IMR-90 (cell line): ENCODE measurements around the gene PPP3CA. TPM values are rescaled to one million over a fixed set of nuclear protein-coding genes. Genes with fewer than 3 reads are reported as not detected.

Experiments
- ATAC-seq: fragments of 200-7000 bp; cut with Tn5 transposase; 2 replicates; pipeline ENCODE4 v1.9.1; 2020; ENCODE audit warnings: low read depth, mild to moderate bottlenecking, moderate library complexity
- BruUV-seq: library from RNA; stranded (reverse); fragments of 400-500 nt; replicated peaks from 2 replicates; lab custom pipeline; 2021; lab: Mats Ljungman, UMichigan
- CTCF ChIA-PET: fragments of 300-600 bp; formaldehyde crosslinking; extraction: SDS; loops from one replicate; lab custom pipeline; 2021; ENCODE audit warnings: antibody characterized with exemption; lab: Yijun Ruan, JAX
- POLR2A ChIA-PET: fragments of 300-600 bp; sonication (Branson Sonifier 250); formaldehyde crosslinking; loops from one replicate; lab custom pipeline; 2022; ENCODE audit warnings: antibody characterized with exemption; ENCODE audit not compliant: unreplicated experiment; lab: Charles Lee
- DNase-seq: peaks from one replicate; pipeline ENCODE4 v3.0.0; 2013
- H2AFZ ChIP-seq: replicated peaks from 2 replicates; pipeline ENCODE3; 2013; ENCODE audit warnings: low read length, mild to moderate bottlenecking; ENCODE audit not compliant: poor library complexity
- H2AK5ac ChIP-seq: 2 replicates; pipeline ENCODE4 v1.6.1; 2013; ENCODE audit warnings: low read depth, low read length, inconsistent platforms
- H2AK9ac ChIP-seq: replicated peaks from 2 replicates; pipeline ENCODE3; 2013; ENCODE audit warnings: mild to moderate bottlenecking, low read depth, low read length, moderate library complexity; ENCODE audit not compliant: poor library complexity
- H2BK120ac ChIP-seq: 2 replicates; pipeline ENCODE4 v1.6.1; 2013; ENCODE audit warnings: low read depth, low read length, inconsistent platforms
- H2BK15ac ChIP-seq: 3 replicates; pipeline ENCODE4 v1.6.1; 2013; ENCODE audit warnings: low read depth, low read length, inconsistent platforms
- H2BK20ac ChIP-seq: 2 replicates; pipeline ENCODE4 v1.6.1; 2013; ENCODE audit warnings: low read depth, mild to moderate bottlenecking, inconsistent platforms, low read length, moderate library complexity
- H2BK5ac ChIP-seq: 2 replicates; pipeline ENCODE4 v1.6.1; 2013; ENCODE audit warnings: mild to moderate bottlenecking, low read depth, low read length, inconsistent platforms; ENCODE audit not compliant: poor library complexity, severe bottlenecking
- H3K14ac ChIP-seq: replicated peaks from 2 replicates; pipeline ENCODE4 v1.6.1; 2013; ENCODE audit warnings: low read depth, low read length, inconsistent platforms
- H3K18ac ChIP-seq: 2 replicates; pipeline ENCODE4 v1.6.1; 2013; ENCODE audit warnings: low read depth, low read length, control low read depth
- H3K23ac ChIP-seq: 2 replicates; pipeline ENCODE4 v1.6.1; 2013; ENCODE audit warnings: low read depth, low read length, inconsistent platforms
- H3K27ac ChIP-seq: 2 replicates; pipeline ENCODE4 v1.5.1; 2013; ENCODE audit warnings: mild to moderate bottlenecking, control low read depth, low read length; ENCODE audit not compliant: insufficient read depth
- H3K27me3 ChIP-seq: 2 replicates; pipeline ENCODE4 v1.6.1; 2013; ENCODE audit warnings: low read length; ENCODE audit not compliant: control insufficient read depth, insufficient read depth
- H3K36me3 ChIP-seq: 2 replicates; pipeline ENCODE4 v1.6.1; 2013; ENCODE audit warnings: low read length, mixed read lengths; ENCODE audit not compliant: control insufficient read depth, insufficient read depth
- H3K4ac ChIP-seq: 2 replicates; pipeline ENCODE4 v1.6.1; 2013; ENCODE audit warnings: low read depth, low read length, inconsistent platforms
- H3K4me1 ChIP-seq: 2 replicates; pipeline ENCODE4 v1.6.1; 2013; ENCODE audit warnings: low read length, mixed read lengths; ENCODE audit not compliant: control insufficient read depth, insufficient read depth
- H3K4me2 ChIP-seq: 2 replicates; pipeline ENCODE4 v1.6.1; 2013; ENCODE audit warnings: low read depth, mild to moderate bottlenecking, control low read depth, low read length, moderate library complexity
- H3K4me3 ChIP-seq: 2 replicates; pipeline ENCODE4 v1.5.1; 2013; ENCODE audit warnings: low read depth, mild to moderate bottlenecking, control low read depth, low read length, moderate library complexity; ENCODE audit not compliant: insufficient read depth
- H3K56ac ChIP-seq: 2 replicates; pipeline ENCODE4 v1.6.1; 2013; ENCODE audit warnings: low read length, inconsistent platforms; ENCODE audit not compliant: insufficient read depth; ENCODE audit errors: extremely low read depth
- H3K79me1 ChIP-seq, 2 experiments: 2 replicates each; pipeline ENCODE4 v1.6.1; 2013; ENCODE audit warnings: low read length in 2 of 2, inconsistent platforms in 1 of 2, low read depth in 1 of 2
- H3K9ac ChIP-seq: 2 replicates; pipeline ENCODE4 v1.6.1; 2013; ENCODE audit warnings: low read depth, low read length, control low read depth
- H3K9me1 ChIP-seq: 2 replicates; pipeline ENCODE4 v1.6.1; 2013; ENCODE audit warnings: low read length, inconsistent platforms; ENCODE audit not compliant: insufficient read depth
- H3K9me3 ChIP-seq: 2 replicates; pipeline ENCODE4 v1.6.1; 2013; ENCODE audit warnings: low read length; ENCODE audit not compliant: control insufficient read depth, insufficient read depth
- H4K20me1 ChIP-seq: 2 replicates; pipeline ENCODE4 v1.6.1; 2013; ENCODE audit warnings: low read length, inconsistent platforms; ENCODE audit not compliant: insufficient read depth
- H4K5ac ChIP-seq: 2 replicates; pipeline ENCODE4 v1.6.1; 2013; ENCODE audit warnings: mild to moderate bottlenecking, low read depth, low read length, control low read depth
- H4K8ac ChIP-seq, 2 experiments: 2 replicates each; pipeline ENCODE4 v1.6.1; 2013; ENCODE audit warnings: low read depth in 2 of 2, low read length in 2 of 2, control low read depth in 1 of 2, inconsistent platforms in 1 of 2
- H4K91ac ChIP-seq: 2 replicates; pipeline ENCODE4 v1.6.1; 2013; ENCODE audit warnings: low read depth, low read length, inconsistent platforms; ENCODE audit not compliant: insufficient read depth
- BHLHE40 ChIP-seq: fragments of 150-350 bp; IDR thresholded peaks from 2 replicates; pipeline ENCODE4 v1.6.1; 2016; ENCODE audit warnings: mild to moderate bottlenecking, low read depth, low read length
- CEBPB ChIP-seq: IDR thresholded peaks from 2 replicates; pipeline ENCODE4 v1.6.1; 2012; ENCODE audit warnings: low read depth, low read length, improper control_type of control experiment
- CTCF ChIP-seq: conservative IDR thresholded peaks from 2 replicates; pipeline ENCODE4 v1.5.1; 2012; ENCODE audit warnings: mild to moderate bottlenecking, low read depth, low read length, improper control_type of control experiment
- FOS ChIP-seq: fragments of 150-350 bp; IDR thresholded peaks from 2 replicates; pipeline ENCODE4 v1.6.1; 2016; ENCODE audit warnings: low read depth, low read length
- MAFK ChIP-seq: IDR thresholded peaks from 2 replicates; pipeline ENCODE4 v1.6.1; 2012; ENCODE audit warnings: low read depth, low read length, improper control_type of control experiment
- MAZ ChIP-seq: IDR thresholded peaks from 2 replicates; pipeline ENCODE4 v1.6.1; 2012; ENCODE audit warnings: low read depth, mild to moderate bottlenecking, low read length, improper control_type of control experiment, moderate library complexity, borderline replicate concordance
- MXI1 ChIP-seq: IDR thresholded peaks from 2 replicates; pipeline ENCODE4 v1.6.1; 2012; ENCODE audit warnings: low read depth, mild to moderate bottlenecking, low read length, moderate library complexity, borderline replicate concordance
- POLR2A ChIP-seq: IDR thresholded peaks from 2 replicates; pipeline ENCODE4 v1.6.1; 2012; ENCODE audit warnings: mild to moderate bottlenecking, low read depth, low read length
- RCOR1 ChIP-seq: IDR thresholded peaks from 2 replicates; pipeline ENCODE4 v1.6.1; 2012; ENCODE audit warnings: mild to moderate bottlenecking, low read length, improper control_type of control experiment; ENCODE audit not compliant: insufficient replicate concordance
- RFX5 ChIP-seq: IDR thresholded peaks from 2 replicates; pipeline ENCODE4 v1.8.0; 2012; ENCODE audit warnings: low read depth, mild to moderate bottlenecking, low read length, moderate library complexity
- USF2 ChIP-seq: fragments of 150-350 bp; IDR thresholded peaks from 2 replicates; pipeline ENCODE4 v1.6.1; 2017; ENCODE audit warnings: mild to moderate bottlenecking, antibody characterized with exemption, low read length, low read depth
- WGBS, 2 experiments: methylation state at CpG; one replicate each; pipeline versions ENCODE4 v1.1.5 to v1.1.7; 2013; ENCODE audit warnings: missing lambda C conversion rate in 2 of 2; ENCODE audit not compliant: insufficient read length in 1 of 2; ENCODE audit errors: extremely low coverage in 2 of 2; 5-methylcytosine and 5-hydroxymethylcytosine counted together
- dilution Hi-C: fragments of 300-500 bp; cut with HindIII; formaldehyde crosslinking; loops from one replicate; pipeline ENCODE4 v1.14.3; 2018; ENCODE audit warnings: low sequenced_read_pairs; ENCODE audit not compliant: unreplicated experiment
- in situ Hi-C: fragments of 300-500 bp; cut with MboI; formaldehyde crosslinking; loops from 3 replicates; pipeline ENCODE4 v1.14.3; 2019; ENCODE audit warnings: low sequenced_read_pairs, inconsistent platforms, mixed read lengths
- intact Hi-C: fragments of 100-400 bp; cut with micrococcal nuclease; formaldehyde crosslinking; loops from 2 replicates; pipeline ENCODE4 v1.10.0; 2022
- polyA plus RNA-seq, 3 experiments: library from polyadenylated mRNA; depleted of rRNA; stranded (reverse); fragments of >200 nt; gene quantifications; 2 replicates each; pipeline ENCODE4 v1.2.3, GENCODE V29; 2012; ENCODE audit warnings: low replicate concordance in 1 of 3
- total RNA-seq: library from RNA; depleted of rRNA; stranded (reverse); fragments of >200 nt; gene quantifications from 2 replicates; pipeline ENCODE4 v1.2.3, GENCODE V29; 2012

PPP3CA gene
- total and polyA plus RNA-seq, 2 of the 4 experiments (the other 2 are of a cell fraction) = 14.5 to 48.6 TPM

- Histone ChIP-seq H3K56ac (no peak overlapping the region), H3K23ac (no peak overlapping the region), H3K79me1 (peaks cover 3 to 4% of the 10 kb centered on the region in 2 experiments; a peak in 2 of 4 replicates), H3K27ac (no peak overlapping the region), H2BK5ac (no peak overlapping the region), H2BK120ac (no peak overlapping the region), H2AK5ac (no peak overlapping the region), H2AFZ (no peak overlapping the region), H4K20me1 (no peaks in the 10 kb centered on the region; the same call in 1 of the 2 replicates), H2BK15ac (no peak overlapping the region), H2BK20ac (no peak overlapping the region), H3K4me3 (no peak overlapping the region), H3K4ac (no peak overlapping the region), H4K91ac (no peak overlapping the region), H3K9me3 (no peaks in the 10 kb centered on the region), H3K18ac (no peak overlapping the region), H3K9ac (no peak overlapping the region), H4K5ac (no peak overlapping the region), H3K4me2 (no peak overlapping the region), H3K14ac (no peak overlapping the region), H3K4me1 (no peaks in the 10 kb centered on the region), H3K36me3 (peaks cover 4% of the 10 kb centered on the region), H3K9me1 (peaks cover 4% of the 10 kb centered on the region; the same call in 1 of the 2 replicates), H4K8ac (no peak overlapping the region), H2AK9ac (no peak overlapping the region), H3K27me3 (no peaks in the 10 kb centered on the region)
- no TSS peak for BruUV-seq
- POLR2A ChIA-PET = no interaction called here
- CTCF ChIA-PET = interaction anchor here (0.7 kb wide), 1 partner anchor 12 kb away, joined by 3 read pairs; no protein-coding TSS in a partner anchor
- intact Hi-C loops = no loop called here
- DNase-seq (no peak), ATAC-seq (no peak)
- WGBS, 2 experiments = no CpG with 5 or more reads among the region's 5 CpGs
- in situ Hi-C loops = no loop called here
- dilution Hi-C loops = no loop called here
- TF ChIP-seq CEBPB (no peak), USF2 (no peak), RFX5 (no peak), MAFK (no peak), BHLHE40 (no peak), MXI1 (no peak), POLR2A (no peak), FOS (no peak), RCOR1 (no peak), CTCF (no peak), MAZ (no peak)
These were observed 308.0 kb downstream of the PPP3CA start for GRCh38 chr4:101039367-101039766.
